Measurements from ENCODE around the gene PRDM5. TPM values are rescaled to one million over a fixed set of nuclear protein-coding genes. Genes with fewer than 3 reads are reported as not detected.

PRDM5 gene
- total RNA-seq, 3 donors from 2014 or later (not counting 1 experiment from before 2014, with no cell fraction given): not detected

DNA sequence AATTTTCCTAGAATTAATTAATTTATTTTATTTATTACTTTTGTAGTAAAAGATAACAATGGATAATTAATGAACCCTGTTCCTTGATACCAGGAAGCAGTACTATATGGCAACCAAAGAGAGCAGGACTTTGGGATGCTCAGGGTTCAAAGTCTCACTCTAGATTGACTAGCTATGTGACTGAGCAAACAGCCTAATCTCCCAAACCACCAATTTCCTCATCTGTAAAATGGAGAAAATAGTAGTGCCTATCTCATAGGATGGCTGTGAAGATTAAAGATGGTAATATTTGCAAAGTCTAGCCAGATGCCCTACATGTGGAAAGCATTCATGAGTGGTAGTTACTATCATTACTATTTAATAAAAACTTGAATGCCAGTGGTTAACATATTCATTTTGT, 97.6 kb downstream of the PRDM5 start:
- H3K27ac ChIP-seq (ENCODE audit: low read length): no peak overlapping the region
- DNase-seq (no peak), ATAC-seq (no peak)
- H3K36me3 ChIP-seq (ENCODE audit: control insufficient read depth, insufficient read depth, low read length): no peaks in the 10 kb centered on the region
- H3K27me3 ChIP-seq (ENCODE audit: control insufficient read depth, insufficient read depth, low read length): no peaks in the 10 kb centered on the region
- no peaks in the 10 kb centered on the region for H3K4me1 Mint-ChIP-seq
- TF ChIP-seq, protein P1, sequence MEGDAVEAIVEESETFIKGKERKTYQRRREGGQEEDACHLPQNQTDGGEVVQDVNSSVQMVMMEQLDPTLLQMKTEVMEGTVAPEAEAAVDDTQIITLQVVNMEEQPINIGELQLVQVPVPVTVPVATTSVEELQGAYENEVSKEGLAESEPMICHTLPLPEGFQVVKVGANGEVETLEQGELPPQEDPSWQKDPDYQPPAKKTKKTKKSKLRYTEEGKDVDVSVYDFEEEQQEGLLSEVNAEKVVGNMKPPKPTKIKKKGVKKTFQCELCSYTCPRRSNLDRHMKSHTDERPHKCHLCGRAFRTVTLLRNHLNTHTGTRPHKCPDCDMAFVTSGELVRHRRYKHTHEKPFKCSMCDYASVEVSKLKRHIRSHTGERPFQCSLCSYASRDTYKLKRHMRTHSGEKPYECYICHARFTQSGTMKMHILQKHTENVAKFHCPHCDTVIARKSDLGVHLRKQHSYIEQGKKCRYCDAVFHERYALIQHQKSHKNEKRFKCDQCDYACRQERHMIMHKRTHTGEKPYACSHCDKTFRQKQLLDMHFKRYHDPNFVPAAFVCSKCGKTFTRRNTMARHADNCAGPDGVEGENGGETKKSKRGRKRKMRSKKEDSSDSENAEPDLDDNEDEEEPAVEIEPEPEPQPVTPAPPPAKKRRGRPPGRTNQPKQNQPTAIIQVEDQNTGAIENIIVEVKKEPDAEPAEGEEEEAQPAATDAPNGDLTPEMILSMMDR (IDR thresholded peaks at IDR 0.05): no peak
- no peak overlapping the region for H3K27ac Mint-ChIP-seq
- no peaks in the 10 kb centered on the region for H3K36me3 Mint-ChIP-seq
- H3K4me3 Mint-ChIP-seq: no peak overlapping the region
- intact Hi-C loops (cut with micrococcal nuclease): no loop called here
- H3K9me3 Mint-ChIP-seq: peaks cover 2 to 4% of the 10 kb centered on the region in 2 donors
- H3K27me3 Mint-ChIP-seq (ENCODE audit: low read depth in 2 of 2): no peaks in the 10 kb centered on the region
- H3K4me3 ChIP-seq (ENCODE audit: low read length): no peak overlapping the region
- no peaks in the 10 kb centered on the region for H3K9me3 ChIP-seq (ENCODE audit: control insufficient read depth, insufficient read depth, low read length)
- H3K4me1 ChIP-seq (ENCODE audit: control insufficient read depth, insufficient read depth, low read length): no peaks in the 10 kb centered on the region

DNA sequence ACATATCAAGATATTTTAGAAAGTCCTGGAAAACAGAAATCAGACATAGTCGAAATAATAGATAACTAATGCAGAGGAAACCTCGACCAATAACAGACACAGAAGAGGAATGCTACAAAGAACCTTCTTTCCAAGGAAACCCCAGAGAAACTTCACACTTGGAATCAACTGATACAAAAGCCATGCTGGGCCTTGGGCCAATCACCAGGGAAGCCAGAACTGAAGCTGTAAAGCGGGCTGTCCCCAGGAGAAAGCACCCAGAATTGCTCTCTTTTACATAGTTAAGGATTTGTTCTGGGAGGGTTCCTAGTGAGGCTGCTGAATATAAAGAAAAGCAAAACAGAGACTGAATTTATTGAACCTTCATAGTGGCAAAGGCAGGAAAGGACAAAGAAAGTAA, 100.5 kb downstream of the PRDM5 start:
- H3K27ac ChIP-seq (ENCODE audit: low read length): no peak overlapping the region
- H3K9me3 Mint-ChIP-seq: peaks cover 2 to 4% of the 10 kb centered on the region in 2 donors
- no peak for DNase-seq
- H3K36me3 ChIP-seq (ENCODE audit: control insufficient read depth, insufficient read depth, low read length): no peaks in the 10 kb centered on the region
- H3K4me3 Mint-ChIP-seq: no peak overlapping the region
- no peaks in the 10 kb centered on the region for H3K4me1 ChIP-seq (ENCODE audit: control insufficient read depth, insufficient read depth, low read length)
- H3K27me3 Mint-ChIP-seq (ENCODE audit: low read depth in 2 of 2): no peaks in the 10 kb centered on the region
- H3K4me1 Mint-ChIP-seq: no peaks in the 10 kb centered on the region
- intact Hi-C loops (cut with micrococcal nuclease): no loop called here
- no peaks in the 10 kb centered on the region for H3K9me3 ChIP-seq (ENCODE audit: control insufficient read depth, insufficient read depth, low read length)
- H3K36me3 Mint-ChIP-seq: no peaks in the 10 kb centered on the region
- H3K4me3 ChIP-seq (ENCODE audit: low read length): no peak overlapping the region
- TF ChIP-seq, protein P1 (IDR thresholded peaks at IDR 0.05): no peak
- WGBS (ENCODE audit: insufficient coverage): 97% methylated on average over 3 of the region's 3 CpGs
- no peak for ATAC-seq
- no peak overlapping the region for H3K27ac Mint-ChIP-seq
- no peaks in the 10 kb centered on the region for H3K27me3 ChIP-seq (ENCODE audit: control insufficient read depth, insufficient read depth, low read length)

DNA sequence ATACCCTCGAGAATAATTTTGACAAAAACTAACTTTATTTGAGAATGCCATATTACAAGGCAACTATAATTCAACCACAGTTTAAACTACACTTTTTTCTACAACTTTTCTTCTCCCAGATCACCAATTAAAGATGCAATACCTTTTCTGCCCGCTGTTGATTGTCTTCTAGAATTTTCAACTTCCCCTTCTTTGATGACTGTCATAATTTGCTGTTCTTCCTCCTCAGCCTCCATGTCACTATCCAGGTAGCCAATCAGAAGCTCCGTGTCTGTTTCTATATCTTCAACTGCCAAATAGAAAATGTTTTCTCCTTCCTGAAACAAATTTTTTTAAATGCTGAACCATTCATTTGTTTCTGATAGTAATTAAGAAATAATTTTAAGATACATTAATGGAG, 101.5 kb downstream of the PRDM5 start:
- Mint-ChIP-seq H3K27ac (no peak overlapping the region), H3K36me3 (no peaks in the 10 kb centered on the region), H3K4me1 (no peaks in the 10 kb centered on the region), H3K4me3 (no peak overlapping the region), H3K27me3 (ENCODE audit: low read depth in 2 of 2) (no peaks in the 10 kb centered on the region), H3K9me3 (peaks cover under 1 to 4% of the 10 kb centered on the region in 2 donors)
- intact Hi-C loops (cut with micrococcal nuclease): no loop called here
- TF ChIP-seq, protein P1 (IDR thresholded peaks at IDR 0.05): no peak
- H3K27me3 ChIP-seq (ENCODE audit: control insufficient read depth, insufficient read depth, low read length): no peaks in the 10 kb centered on the region
- H3K9me3 ChIP-seq (ENCODE audit: control insufficient read depth, insufficient read depth, low read length): no peaks in the 10 kb centered on the region
- ATAC-seq (no peak), DNase-seq (no peak)
- no peak overlapping the region for H3K4me3 ChIP-seq (ENCODE audit: low read length)
- H3K36me3 ChIP-seq (ENCODE audit: control insufficient read depth, insufficient read depth, low read length): no peaks in the 10 kb centered on the region
- 85% methylated on average over 3 of the region's 3 CpGs for WGBS (ENCODE audit: insufficient coverage)
- no peak overlapping the region for H3K27ac ChIP-seq (ENCODE audit: low read length)
- H3K4me1 ChIP-seq (ENCODE audit: control insufficient read depth, insufficient read depth, low read length): no peaks in the 10 kb centered on the region

DNA sequence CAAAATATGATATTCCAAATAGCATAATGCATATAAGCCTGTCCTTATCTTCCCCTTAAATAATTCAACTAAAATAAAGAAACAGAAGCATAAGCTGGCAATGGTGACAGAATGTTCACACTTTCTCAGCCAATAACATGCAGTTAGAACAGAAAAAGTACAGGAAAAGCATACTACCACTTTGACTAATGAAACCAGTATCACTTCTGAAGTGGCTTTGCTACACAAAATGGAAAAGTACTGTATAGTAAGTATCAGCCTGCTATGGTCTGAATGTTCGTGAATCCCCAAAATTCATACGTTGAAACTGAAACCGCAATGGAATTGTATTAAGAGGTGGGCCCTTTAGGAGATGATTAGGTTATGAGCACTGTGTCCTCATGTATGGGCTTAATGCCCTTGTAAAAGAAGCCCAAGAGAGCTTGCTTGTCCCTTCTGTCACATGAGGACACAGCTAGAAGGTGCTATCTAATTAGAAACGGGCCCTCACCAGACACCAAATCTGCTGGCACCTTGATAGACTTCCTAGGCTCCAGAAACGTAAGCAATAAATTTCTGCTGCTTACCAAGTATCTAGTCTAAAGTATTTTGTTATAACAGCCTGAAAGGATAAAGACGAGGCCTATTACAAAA, 102.6 kb downstream of the PRDM5 start:
- peaks cover 0 to 2% of the 10 kb centered on the region in 2 donors for H3K9me3 Mint-ChIP-seq
- Histone ChIP-seq H3K4me1 (ENCODE audit: control insufficient read depth, insufficient read depth, low read length) (no peaks in the 10 kb centered on the region), H3K27ac (ENCODE audit: low read length) (no peak overlapping the region), H3K27me3 (ENCODE audit: control insufficient read depth, insufficient read depth, low read length) (no peaks in the 10 kb centered on the region), H3K9me3 (ENCODE audit: control insufficient read depth, insufficient read depth, low read length) (no peaks in the 10 kb centered on the region), H3K36me3 (ENCODE audit: control insufficient read depth, insufficient read depth, low read length) (no peaks in the 10 kb centered on the region), H3K4me3 (ENCODE audit: low read length) (no peak overlapping the region)
- H3K4me3 Mint-ChIP-seq: no peak overlapping the region
- H3K4me1 Mint-ChIP-seq: no peaks in the 10 kb centered on the region
- WGBS (ENCODE audit: insufficient coverage): 84% methylated on average over 6 of the region's 6 CpGs
- peaks cover 0 to 3% of the 10 kb centered on the region in 2 donors for H3K27me3 Mint-ChIP-seq (ENCODE audit: low read depth in 2 of 2)
- DNase-seq: no peak
- intact Hi-C loops (cut with micrococcal nuclease): no loop called here
- no peak overlapping the region for H3K27ac Mint-ChIP-seq
- TF ChIP-seq, protein P1 (IDR thresholded peaks at IDR 0.05): no peak
- no peak for ATAC-seq
- H3K36me3 Mint-ChIP-seq: no peaks in the 10 kb centered on the region

Data from natural killer cell (primary cell).